GM23338 (cell line): Measurements from ENCODE around the gene TRPC4. TPM values are rescaled to one million over a fixed set of nuclear protein-coding genes. Genes with fewer than 3 reads are reported as not detected.

ENCODE experiments used
- ATAC-seq: fragments of 200-7000 bp; cut with Tn5 transposase; 3 replicates; pipeline ENCODE4 v1.9.1; 2020
- DNase-seq: peaks from one replicate; pipeline ENCODE4 v3.0.0-alpha.2; 2015; ENCODE audit warnings: low spot score
- H2AFZ ChIP-seq: fragments of 200-600 bp; sonication (generic); 2 replicates; pipeline ENCODE4 v1.8.0; 2016; ENCODE audit warnings: antibody characterized with exemption, mild to moderate bottlenecking, moderate library complexity
- H3F3A ChIP-seq: fragments of 200-600 bp; sonication (generic); replicated peaks from 2 replicates; pipeline ENCODE4 v1.8.0; 2017; ENCODE audit warnings: antibody characterized with exemption, mixed run types, low read depth
- H3K27ac ChIP-seq: fragments of 200-600 bp; sonication (generic); 2 replicates; pipeline ENCODE4 v1.6.1; 2016; ENCODE audit warnings: low read depth
- H3K27me3 ChIP-seq: fragments of 200-600 bp; sonication (generic); 2 replicates; pipeline ENCODE4 v1.8.0; 2016; ENCODE audit warnings: mild to moderate bottlenecking, mixed run types, moderate library complexity; ENCODE audit not compliant: insufficient read depth
- H3K36me3 ChIP-seq: fragments of 200-600 bp; sonication (generic); 2 replicates; pipeline ENCODE4 v1.8.0; 2016; ENCODE audit warnings: mild to moderate bottlenecking; ENCODE audit not compliant: insufficient read depth
- H3K4me1 ChIP-seq: fragments of 200-600 bp; sonication (generic); 2 replicates; pipeline ENCODE4 v1.8.0; 2016; ENCODE audit warnings: mild to moderate bottlenecking, moderate library complexity; ENCODE audit not compliant: insufficient read depth
- H3K4me2 ChIP-seq: fragments of 200-600 bp; sonication (generic); 2 replicates; pipeline ENCODE4 v1.7.1; 2017; ENCODE audit warnings: mixed run types
- H3K4me3 ChIP-seq: fragments of 200-600 bp; sonication (generic); 2 replicates; pipeline ENCODE4 v1.6.1; 2016; ENCODE audit warnings: mixed run types
- H3K79me2 ChIP-seq: fragments of 200-600 bp; sonication (generic); replicated peaks from 2 replicates; pipeline ENCODE4 v1.8.0; 2017; ENCODE audit warnings: mild to moderate bottlenecking; ENCODE audit not compliant: insufficient read depth
- H3K9me2 ChIP-seq: fragments of 200-600 bp; sonication (generic); 2 replicates; pipeline ENCODE4 v1.8.0; 2017; ENCODE audit not compliant: insufficient read depth
- H4K20me1 ChIP-seq: fragments of 200-600 bp; sonication (generic); replicated peaks from 2 replicates; pipeline ENCODE4 v1.8.0; 2017; ENCODE audit warnings: mild to moderate bottlenecking; ENCODE audit not compliant: insufficient read depth
- H3K27ac Mint-ChIP-seq: 2 replicates; pipeline ENCODE4 v1.8.0; 2020; ENCODE audit warnings: inconsistent platforms, mild to moderate bottlenecking, moderate library complexity, mixed read lengths
- H3K27me3 Mint-ChIP-seq: 3 replicates; pipeline ENCODE4 v1.8.0; 2022; ENCODE audit warnings: low read depth, mild to moderate bottlenecking, moderate library complexity, mixed read lengths, inconsistent platforms; ENCODE audit not compliant: insufficient read depth, poor library complexity
- H3K36me3 Mint-ChIP-seq: 3 replicates; pipeline ENCODE4 v1.8.0; 2021; ENCODE audit warnings: low read depth, mild to moderate bottlenecking, inconsistent platforms, moderate library complexity, mixed read lengths
- H3K4me1 Mint-ChIP-seq: 3 replicates; pipeline ENCODE4 v1.8.0; 2020; ENCODE audit warnings: mild to moderate bottlenecking, inconsistent platforms, mixed read lengths
- H3K4me3 Mint-ChIP-seq: 3 replicates; pipeline ENCODE4 v1.8.0; 2021; ENCODE audit warnings: moderate library complexity, mild to moderate bottlenecking, inconsistent platforms, mixed read lengths
- H3K9me3 Mint-ChIP-seq: 3 replicates; pipeline ENCODE4 v1.8.0; 2020; ENCODE audit warnings: moderate library complexity, mild to moderate bottlenecking, inconsistent platforms, mixed read lengths
- CREB1 ChIP-seq: fragments of 250-450 bp; sonication (Bioruptor Pico); IDR thresholded peaks from 2 replicates; pipeline ENCODE4 v1.5.0; 2020; ENCODE audit warnings: low read depth, mild to moderate bottlenecking, moderate library complexity
- EZH2 ChIP-seq: fragments of 200-600 bp; sonication (generic); IDR thresholded peaks from one replicate; pipeline ENCODE4 v1.8.0; 2017; ENCODE audit warnings: antibody characterized with exemption, mild to moderate bottlenecking, low read depth; ENCODE audit not compliant: unreplicated experiment
- EZH2phosphoT487 ChIP-seq: fragments of 200-600 bp; sonication (generic); IDR thresholded peaks from one replicate; pipeline ENCODE4 v1.8.1; 2018; ENCODE audit warnings: antibody characterized with exemption; ENCODE audit not compliant: unreplicated experiment
- JUNB ChIP-seq: IDR thresholded peaks from one replicate; pipeline ENCODE4 v1.6.1; 2016; ENCODE audit warnings: antibody characterized with exemption; ENCODE audit not compliant: unreplicated experiment
- NANOG ChIP-seq: IDR thresholded peaks from 2 replicates; pipeline ENCODE4 v1.6.1; 2016; ENCODE audit warnings: antibody characterized with exemption, borderline replicate concordance
- POLR2AphosphoS5 ChIP-seq: IDR thresholded peaks from 2 replicates; pipeline ENCODE4 v1.6.1; 2016; ENCODE audit warnings: antibody characterized with exemption, low read depth
- STAT1 ChIP-seq: IDR thresholded peaks from one replicate; pipeline ENCODE4 v1.6.1; 2016; ENCODE audit warnings: antibody characterized with exemption; ENCODE audit not compliant: unreplicated experiment
- ZNF114 ChIP-seq: fragments of 250-450 bp; sonication (Bioruptor Pico); IDR thresholded peaks from 2 replicates; pipeline ENCODE4 v1.5.0; 2020; ENCODE audit warnings: mild to moderate bottlenecking, moderate library complexity
- ZNF331 ChIP-seq: fragments of 250-450 bp; sonication (Bioruptor Pico); IDR thresholded peaks from 2 replicates; pipeline ENCODE4 v1.5.0; 2020; ENCODE audit warnings: low read depth, mild to moderate bottlenecking, moderate library complexity
- polyA plus RNA-seq: library from polyadenylated mRNA; unstranded; fragments of >200 nt; fragmentation: Nextera tagmentation; extraction: Ambion mirVana; gene quantifications from 2 replicates; pipeline ENCODE4 v1.2.1, GENCODE V29; 2016
- total RNA-seq: library from RNA; depleted of rRNA; stranded (reverse); fragments of >200 nt; shearing (Covaris generic); gene quantifications from 2 replicates; pipeline ENCODE4 v1.2.3, GENCODE V29; 2014
- TF ChIP-seq, protein P1 (sequence below): fragments of 250-450 bp; sonication (Bioruptor Pico); IDR thresholded peaks from 2 replicates; pipeline ENCODE4 v1.5.0; 2020; ENCODE audit warnings: mild to moderate bottlenecking, moderate library complexity
- TF ChIP-seq, protein P2 (sequence below): IDR thresholded peaks from 2 replicates; pipeline ENCODE4 v1.6.1; 2016; ENCODE audit warnings: antibody characterized with exemption
- TF ChIP-seq, protein P3 (sequence below): IDR thresholded peaks from one replicate; pipeline ENCODE4 v1.6.1; 2018; ENCODE audit warnings: antibody characterized with exemption; ENCODE audit not compliant: unreplicated experiment
- TF ChIP-seq, protein P4 (sequence below), 2 experiments: fragments of 200-600 bp in 1 of 2; sonication (generic) in 1 of 2; conservative IDR thresholded peaks; 2 replicates each; pipeline versions ENCODE4 v1.5.1 to v1.6.1; 2016 to 2017; ENCODE audit warnings: antibody characterized with exemption in 2 of 2, low read depth in 2 of 2, mild to moderate bottlenecking in 2 of 2, moderate library complexity in 1 of 2

The TRPC4 gene
- total and polyA plus RNA-seq, 2 experiments from 2014 or later = 1.1 to 2.1 TPM

DNA sequence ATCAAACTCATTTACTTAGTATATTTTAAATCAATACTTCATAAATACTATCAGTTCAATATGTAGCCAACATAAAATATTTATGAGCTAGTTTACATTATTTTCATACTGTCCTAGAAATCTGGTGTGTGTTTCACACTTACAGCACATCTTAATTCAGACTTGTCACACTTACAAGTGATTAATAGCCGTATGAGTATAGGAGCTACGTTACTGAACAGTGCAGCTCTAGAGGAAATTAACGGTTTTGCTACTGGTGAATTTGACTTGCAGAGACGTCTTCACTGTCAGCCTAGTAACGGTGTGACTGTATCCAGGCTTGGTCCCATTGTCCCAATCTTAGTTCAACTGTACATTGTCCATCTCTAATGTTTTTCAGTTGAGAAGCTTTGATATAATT is 237.3 kb downstream of the TRPC4 start:
- Histone ChIP-seq H3K27me3 (no peaks in the 10 kb centered on the region), H3K9me2 (no peaks in the 10 kb centered on the region), H2AFZ (no peak overlapping the region), H3K4me3 (no peak overlapping the region), H3K27ac (no peak overlapping the region), H3K4me1 (no peaks in the 10 kb centered on the region), H4K20me1 (no peaks in the 10 kb centered on the region), H3K79me2 (no peaks in the 10 kb centered on the region), H3K4me2 (no peak overlapping the region), H3F3A (no peaks in the 10 kb centered on the region), H3K36me3 (no peaks in the 10 kb centered on the region)
- Mint-ChIP-seq H3K27ac (no peak overlapping the region), H3K27me3 (no peaks in the 10 kb centered on the region), H3K36me3 (no peaks in the 10 kb centered on the region), H3K4me3 (no peak overlapping the region), H3K4me1 (no peaks in the 10 kb centered on the region), H3K9me3 (no peaks in the 10 kb centered on the region)
- no peak for DNase-seq
- TF ChIP-seq EZH2 (no peak), EZH2phosphoT487 (no peak), ZNF331 (CRISPR knock-in tag) (no peak), NANOG (no peak), STAT1 (no peak), POLR2AphosphoS5 (no peak), CREB1 (CRISPR knock-in tag) (no peak), ZNF114 (no peak), JUNB (no peak)
- TF ChIP-seq, protein P1, sequence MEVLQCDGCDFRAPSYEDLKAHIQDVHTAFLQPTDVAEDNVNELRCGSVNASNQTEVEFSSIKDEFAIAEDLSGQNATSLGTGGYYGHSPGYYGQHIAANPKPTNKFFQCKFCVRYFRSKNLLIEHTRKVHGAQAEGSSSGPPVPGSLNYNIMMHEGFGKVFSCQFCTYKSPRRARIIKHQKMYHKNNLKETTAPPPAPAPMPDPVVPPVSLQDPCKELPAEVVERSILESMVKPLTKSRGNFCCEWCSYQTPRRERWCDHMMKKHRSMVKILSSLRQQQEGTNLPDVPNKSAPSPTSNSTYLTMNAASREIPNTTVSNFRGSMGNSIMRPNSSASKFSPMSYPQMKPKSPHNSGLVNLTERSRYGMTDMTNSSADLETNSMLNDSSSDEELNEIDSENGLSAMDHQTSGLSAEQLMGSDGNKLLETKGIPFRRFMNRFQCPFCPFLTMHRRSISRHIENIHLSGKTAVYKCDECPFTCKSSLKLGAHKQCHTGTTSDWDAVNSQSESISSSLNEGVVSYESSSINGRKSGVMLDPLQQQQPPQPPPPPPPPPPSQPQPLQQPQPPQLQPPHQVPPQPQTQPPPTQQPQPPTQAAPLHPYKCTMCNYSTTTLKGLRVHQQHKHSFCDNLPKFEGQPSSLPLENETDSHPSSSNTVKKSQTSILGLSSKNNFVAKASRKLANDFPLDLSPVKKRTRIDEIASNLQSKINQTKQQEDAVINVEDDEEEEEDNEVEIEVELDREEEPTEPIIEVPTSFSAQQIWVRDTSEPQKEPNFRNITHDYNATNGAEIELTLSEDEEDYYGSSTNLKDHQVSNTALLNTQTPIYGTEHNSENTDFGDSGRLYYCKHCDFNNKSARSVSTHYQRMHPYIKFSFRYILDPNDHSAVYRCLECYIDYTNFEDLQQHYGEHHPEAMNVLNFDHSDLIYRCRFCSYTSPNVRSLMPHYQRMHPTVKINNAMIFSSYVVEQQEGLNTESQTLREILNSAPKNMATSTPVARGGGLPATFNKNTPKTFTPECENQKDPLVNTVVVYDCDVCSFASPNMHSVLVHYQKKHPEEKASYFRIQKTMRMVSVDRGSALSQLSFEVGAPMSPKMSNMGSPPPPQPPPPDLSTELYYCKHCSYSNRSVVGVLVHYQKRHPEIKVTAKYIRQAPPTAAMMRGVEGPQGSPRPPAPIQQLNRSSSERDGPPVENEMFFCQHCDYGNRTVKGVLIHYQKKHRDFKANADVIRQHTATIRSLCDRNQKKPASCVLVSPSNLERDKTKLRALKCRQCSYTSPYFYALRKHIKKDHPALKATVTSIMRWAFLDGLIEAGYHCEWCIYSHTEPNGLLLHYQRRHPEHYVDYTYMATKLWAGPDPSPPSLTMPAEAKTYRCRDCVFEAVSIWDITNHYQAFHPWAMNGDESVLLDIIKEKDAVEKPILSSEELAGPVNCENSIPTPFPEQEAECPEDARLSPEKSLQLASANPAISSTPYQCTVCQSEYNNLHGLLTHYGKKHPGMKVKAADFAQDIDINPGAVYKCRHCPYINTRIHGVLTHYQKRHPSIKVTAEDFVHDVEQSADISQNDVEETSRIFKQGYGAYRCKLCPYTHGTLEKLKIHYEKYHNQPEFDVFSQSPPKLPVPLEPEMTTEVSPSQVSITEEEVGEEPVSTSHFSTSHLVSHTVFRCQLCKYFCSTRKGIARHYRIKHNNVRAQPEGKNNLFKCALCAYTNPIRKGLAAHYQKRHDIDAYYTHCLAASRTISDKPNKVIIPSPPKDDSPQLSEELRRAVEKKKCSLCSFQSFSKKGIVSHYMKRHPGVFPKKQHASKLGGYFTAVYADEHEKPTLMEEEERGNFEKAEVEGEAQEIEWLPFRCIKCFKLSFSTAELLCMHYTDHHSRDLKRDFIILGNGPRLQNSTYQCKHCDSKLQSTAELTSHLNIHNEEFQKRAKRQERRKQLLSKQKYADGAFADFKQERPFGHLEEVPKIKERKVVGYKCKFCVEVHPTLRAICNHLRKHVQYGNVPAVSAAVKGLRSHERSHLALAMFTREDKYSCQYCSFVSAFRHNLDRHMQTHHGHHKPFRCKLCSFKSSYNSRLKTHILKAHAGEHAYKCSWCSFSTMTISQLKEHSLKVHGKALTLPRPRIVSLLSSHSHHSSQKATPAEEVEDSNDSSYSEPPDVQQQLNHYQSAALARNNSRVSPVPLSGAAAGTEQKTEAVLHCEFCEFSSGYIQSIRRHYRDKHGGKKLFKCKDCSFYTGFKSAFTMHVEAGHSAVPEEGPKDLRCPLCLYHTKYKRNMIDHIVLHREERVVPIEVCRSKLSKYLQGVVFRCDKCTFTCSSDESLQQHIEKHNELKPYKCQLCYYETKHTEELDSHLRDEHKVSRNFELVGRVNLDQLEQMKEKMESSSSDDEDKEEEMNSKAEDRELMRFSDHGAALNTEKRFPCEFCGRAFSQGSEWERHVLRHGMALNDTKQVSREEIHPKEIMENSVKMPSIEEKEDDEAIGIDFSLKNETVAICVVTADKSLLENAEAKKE (CRISPR knock-in tag) = no peak
- TF ChIP-seq, protein P2, sequence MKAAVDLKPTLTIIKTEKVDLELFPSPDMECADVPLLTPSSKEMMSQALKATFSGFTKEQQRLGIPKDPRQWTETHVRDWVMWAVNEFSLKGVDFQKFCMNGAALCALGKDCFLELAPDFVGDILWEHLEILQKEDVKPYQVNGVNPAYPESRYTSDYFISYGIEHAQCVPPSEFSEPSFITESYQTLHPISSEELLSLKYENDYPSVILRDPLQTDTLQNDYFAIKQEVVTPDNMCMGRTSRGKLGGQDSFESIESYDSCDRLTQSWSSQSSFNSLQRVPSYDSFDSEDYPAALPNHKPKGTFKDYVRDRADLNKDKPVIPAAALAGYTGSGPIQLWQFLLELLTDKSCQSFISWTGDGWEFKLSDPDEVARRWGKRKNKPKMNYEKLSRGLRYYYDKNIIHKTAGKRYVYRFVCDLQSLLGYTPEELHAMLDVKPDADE = no peak
- TF ChIP-seq, protein P3, sequence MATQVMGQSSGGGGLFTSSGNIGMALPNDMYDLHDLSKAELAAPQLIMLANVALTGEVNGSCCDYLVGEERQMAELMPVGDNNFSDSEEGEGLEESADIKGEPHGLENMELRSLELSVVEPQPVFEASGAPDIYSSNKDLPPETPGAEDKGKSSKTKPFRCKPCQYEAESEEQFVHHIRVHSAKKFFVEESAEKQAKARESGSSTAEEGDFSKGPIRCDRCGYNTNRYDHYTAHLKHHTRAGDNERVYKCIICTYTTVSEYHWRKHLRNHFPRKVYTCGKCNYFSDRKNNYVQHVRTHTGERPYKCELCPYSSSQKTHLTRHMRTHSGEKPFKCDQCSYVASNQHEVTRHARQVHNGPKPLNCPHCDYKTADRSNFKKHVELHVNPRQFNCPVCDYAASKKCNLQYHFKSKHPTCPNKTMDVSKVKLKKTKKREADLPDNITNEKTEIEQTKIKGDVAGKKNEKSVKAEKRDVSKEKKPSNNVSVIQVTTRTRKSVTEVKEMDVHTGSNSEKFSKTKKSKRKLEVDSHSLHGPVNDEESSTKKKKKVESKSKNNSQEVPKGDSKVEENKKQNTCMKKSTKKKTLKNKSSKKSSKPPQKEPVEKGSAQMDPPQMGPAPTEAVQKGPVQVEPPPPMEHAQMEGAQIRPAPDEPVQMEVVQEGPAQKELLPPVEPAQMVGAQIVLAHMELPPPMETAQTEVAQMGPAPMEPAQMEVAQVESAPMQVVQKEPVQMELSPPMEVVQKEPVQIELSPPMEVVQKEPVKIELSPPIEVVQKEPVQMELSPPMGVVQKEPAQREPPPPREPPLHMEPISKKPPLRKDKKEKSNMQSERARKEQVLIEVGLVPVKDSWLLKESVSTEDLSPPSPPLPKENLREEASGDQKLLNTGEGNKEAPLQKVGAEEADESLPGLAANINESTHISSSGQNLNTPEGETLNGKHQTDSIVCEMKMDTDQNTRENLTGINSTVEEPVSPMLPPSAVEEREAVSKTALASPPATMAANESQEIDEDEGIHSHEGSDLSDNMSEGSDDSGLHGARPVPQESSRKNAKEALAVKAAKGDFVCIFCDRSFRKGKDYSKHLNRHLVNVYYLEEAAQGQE = no peak
- TF ChIP-seq, protein P4, sequence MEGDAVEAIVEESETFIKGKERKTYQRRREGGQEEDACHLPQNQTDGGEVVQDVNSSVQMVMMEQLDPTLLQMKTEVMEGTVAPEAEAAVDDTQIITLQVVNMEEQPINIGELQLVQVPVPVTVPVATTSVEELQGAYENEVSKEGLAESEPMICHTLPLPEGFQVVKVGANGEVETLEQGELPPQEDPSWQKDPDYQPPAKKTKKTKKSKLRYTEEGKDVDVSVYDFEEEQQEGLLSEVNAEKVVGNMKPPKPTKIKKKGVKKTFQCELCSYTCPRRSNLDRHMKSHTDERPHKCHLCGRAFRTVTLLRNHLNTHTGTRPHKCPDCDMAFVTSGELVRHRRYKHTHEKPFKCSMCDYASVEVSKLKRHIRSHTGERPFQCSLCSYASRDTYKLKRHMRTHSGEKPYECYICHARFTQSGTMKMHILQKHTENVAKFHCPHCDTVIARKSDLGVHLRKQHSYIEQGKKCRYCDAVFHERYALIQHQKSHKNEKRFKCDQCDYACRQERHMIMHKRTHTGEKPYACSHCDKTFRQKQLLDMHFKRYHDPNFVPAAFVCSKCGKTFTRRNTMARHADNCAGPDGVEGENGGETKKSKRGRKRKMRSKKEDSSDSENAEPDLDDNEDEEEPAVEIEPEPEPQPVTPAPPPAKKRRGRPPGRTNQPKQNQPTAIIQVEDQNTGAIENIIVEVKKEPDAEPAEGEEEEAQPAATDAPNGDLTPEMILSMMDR (conservative IDR thresholded peaks at IDR 0.05; ENCODE audit: low read depth in 2 of 2) = no peak
- no peak for ATAC-seq
